GM12892 (cell line): ENCODE measurements around the gene SEMA3C.

Experiments used
- POLR2A ChIP-seq: IDR thresholded peaks from 2 replicates; pipeline ENCODE4 v1.6.1; 2011; ENCODE audit warnings: low read depth, low read length, control low read depth
- POLR2AphosphoS5 ChIP-seq: IDR thresholded peaks from 2 replicates; pipeline ENCODE4 v1.6.1; 2011; ENCODE audit warnings: low read depth, low read length, control low read depth
- TAF1 ChIP-seq: IDR thresholded peaks from 2 replicates; pipeline ENCODE4 v1.6.1; 2011; ENCODE audit warnings: low read depth, mild to moderate bottlenecking, control low read depth, low read length, borderline replicate concordance

DNA sequence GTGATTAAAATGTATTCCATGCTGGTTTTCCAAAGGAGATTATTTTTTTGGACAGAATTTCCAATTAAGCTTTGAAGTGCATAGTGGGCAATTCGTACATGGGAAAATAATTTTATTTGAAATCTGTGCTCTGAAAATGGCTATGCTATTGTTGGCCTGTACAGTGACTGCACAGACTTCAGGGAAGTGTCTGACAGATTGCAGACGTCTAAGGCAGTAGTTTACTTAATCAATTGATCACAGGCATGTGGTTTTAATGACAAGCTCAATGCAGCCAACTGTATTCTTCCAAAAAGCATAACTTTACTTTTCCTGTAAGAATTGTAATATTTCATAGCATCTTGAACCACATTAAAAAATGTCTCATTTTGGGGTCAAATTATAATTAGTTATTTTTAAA, 102.0 kb downstream of the SEMA3C start:
- TF ChIP-seq TAF1: no peak
- no peak for TF ChIP-seq POLR2AphosphoS5
- TF ChIP-seq POLR2A: no peak
